ENCODE results near the gene ZNF227. TPM values are rescaled to one million over a fixed set of nuclear protein-coding genes. Genes with fewer than 3 reads are reported as not detected.
"Not testable (repeated sequence)": the region's sequence is repeated elsewhere in the genome, so short reads cannot be mapped to it uniquely, and the experiment has no call there.

The ZNF227 gene
- total and polyA plus RNA-seq, 8 donors = 2.9 to 9.7 (median 7.2) TPM

- H3K36me3 ChIP-seq = peaks cover 18 to 88% (median 58%) of the 10 kb centered on the region in 3 donors
- no peak for FAIRE-seq
These were observed 20.5 kb downstream of the ZNF227 start for GRCh38 chr19:44232867-44233266.

GRCh38 chr19:44236384-44236783 lies 24.1 kb downstream of the ZNF227 start:
- no peak for TF ChIP-seq CTCF (IDR thresholded peaks at IDR 0.05)
- intact Hi-C loops (cut with DNase I) = no loop called here
- Histone ChIP-seq H3K4me1 (no peaks in the 10 kb centered on the region), H3K27ac (no peak overlapping the region), H3K4me3 (no peak overlapping the region), H3K36me3 (peaks cover 6 to 54% (median 37%) of the 10 kb centered on the region in 3 donors), H3K27me3 (no peaks in the 10 kb centered on the region), H3K9me3 (peaks cover 0 to 8% (median 2%) of the 10 kb centered on the region in 4 donors)
- FAIRE-seq = no peak
- WGBS, 2 donors = 98 to 99% methylated on average over 8 of the region's 8 CpGs
- no peak for DNase-seq
- ATAC-seq = no peak

More at GRCh38 chr19:44232867-44233266, 20.5 kb downstream of the ZNF227 start:
- Histone ChIP-seq H3K4me1 (no peaks in the 10 kb centered on the region), H3K27ac (no peak overlapping the region), H3K4me3 (no peak overlapping the region), H3K9me3 (peaks cover 0 to 8% (median 2%) of the 10 kb centered on the region in 4 donors), H3K27me3 (no peaks in the 10 kb centered on the region)
- no peak for TF ChIP-seq CTCF (IDR thresholded peaks at IDR 0.05)
- DNase-seq = no peak
- no peak for ATAC-seq
- intact Hi-C loops (cut with DNase I) = no loop called here
- WGBS, 2 donors = 95 to 97% methylated on average over 3 of the region's 3 CpGs

GRCh38 chr19:44252332-44252731 lies 40.0 kb downstream of the ZNF227 start:
- H3K4me1 ChIP-seq; DNase-seq; H3K36me3 ChIP-seq; H3K9me3 ChIP-seq; H3K27ac ChIP-seq; ATAC-seq; H3K4me3 ChIP-seq; FAIRE-seq; intact Hi-C loops (cut with DNase I); H3K27me3 ChIP-seq: not testable (repeated sequence)
- WGBS, 2 donors = 90 to 94% methylated on average over 2 of the region's 2 CpGs

- H3K4me1 ChIP-seq; H3K4me3 ChIP-seq; H3K9me3 ChIP-seq; FAIRE-seq; ATAC-seq; H3K27ac ChIP-seq; DNase-seq; H3K27me3 ChIP-seq; H3K36me3 ChIP-seq; intact Hi-C loops (cut with DNase I): not testable (repeated sequence)
- 93 to 95% methylated on average over 2 of the region's 2 CpGs for WGBS, 2 donors
These were observed 41.1 kb downstream of the ZNF227 start for GRCh38 chr19:44253392-44253791.

- Histone ChIP-seq H3K36me3 (no peaks in the 10 kb centered on the region), H3K27ac (no peak overlapping the region), H3K9me3 (peaks cover 0 to 9% (median 0%) of the 10 kb centered on the region in 4 donors), H3K4me1 (no peaks in the 10 kb centered on the region), H3K27me3 (no peaks in the 10 kb centered on the region), H3K4me3 (no peak overlapping the region)
- WGBS, 2 donors = 90 to 96% methylated on average over 2 of the region's 2 CpGs
- FAIRE-seq = no peak
- no peak for DNase-seq
- intact Hi-C loops (cut with DNase I) = no loop called here
- TF ChIP-seq CTCF (IDR thresholded peaks at IDR 0.05) = no peak
- ATAC-seq = no peak
These were observed 42.2 kb downstream of the ZNF227 start for GRCh38 chr19:44254496-44254895.

GRCh38 chr19:44255705-44256411 lies 43.5 kb downstream of the ZNF227 start:
- Histone ChIP-seq H3K27me3 (no peaks in the 10 kb centered on the region), H3K9me3 (peaks cover 0 to 4% (median 0%) of the 10 kb centered on the region in 4 donors), H3K27ac (no peak overlapping the region), H3K4me1 (no peaks in the 10 kb centered on the region), H3K4me3 (no peak overlapping the region), H3K36me3 (no peaks in the 10 kb centered on the region)
- DNase-seq (no peak), FAIRE-seq (no peak), ATAC-seq (no peak)
- no peak for TF ChIP-seq CTCF (IDR thresholded peaks at IDR 0.05)
- intact Hi-C loops (cut with DNase I) = no loop called here

Data from pancreas (tissue), 10 donors.